Fibroblast of skin of back (primary cell): ENCODE measurements around the gene LOXL1.

Experiments used
- DNase-seq: peaks from one replicate; pipeline ENCODE4 v3.0.0-alpha.2; 2013

LOXL1 gene

GRCh38 chr15:73981761-73982221 is 55.5 kb downstream of the LOXL1 start:
- no peak for DNase-seq

GRCh38 chr15:73982222-73982962 is 56.1 kb downstream of the LOXL1 start:
- DNase-seq = peak; percentile 98

- peak; percentile 89 for DNase-seq
Measured at GRCh38 chr15:73983211-73983727, 57.0 kb downstream of the LOXL1 start.

GRCh38 chr15:73983773-73984172 is 57.5 kb downstream of the LOXL1 start:
- DNase-seq = no peak

GRCh38 chr15:73984208-73984979 is 58.1 kb downstream of the LOXL1 start:
- DNase-seq = no peak

- no peak for DNase-seq
Measured at GRCh38 chr15:73985101-73985873, 59.0 kb downstream of the LOXL1 start.

GRCh38 chr15:73986055-73986775 is 60.0 kb downstream of the LOXL1 start:
- DNase-seq = no peak

DNA sequence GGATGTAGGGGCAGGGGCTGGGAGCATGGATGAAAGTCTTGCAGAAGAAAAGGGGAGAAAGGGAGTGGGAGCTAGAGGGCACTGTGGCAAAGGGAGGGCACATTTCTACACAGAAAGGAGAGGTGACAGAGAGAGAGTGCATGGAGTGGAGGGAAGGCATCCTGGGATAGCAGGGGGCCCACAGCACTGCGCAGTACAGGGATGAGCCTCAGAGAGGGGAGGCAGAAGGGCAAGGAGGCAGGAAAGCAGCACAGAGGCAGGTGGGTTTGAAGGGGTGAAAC is 60.5 kb downstream of the LOXL1 start:
- no peak for DNase-seq

- DNase-seq = no peak
Measured at GRCh38 chr15:73987250-73987649, 61.0 kb downstream of the LOXL1 start.

DNA sequence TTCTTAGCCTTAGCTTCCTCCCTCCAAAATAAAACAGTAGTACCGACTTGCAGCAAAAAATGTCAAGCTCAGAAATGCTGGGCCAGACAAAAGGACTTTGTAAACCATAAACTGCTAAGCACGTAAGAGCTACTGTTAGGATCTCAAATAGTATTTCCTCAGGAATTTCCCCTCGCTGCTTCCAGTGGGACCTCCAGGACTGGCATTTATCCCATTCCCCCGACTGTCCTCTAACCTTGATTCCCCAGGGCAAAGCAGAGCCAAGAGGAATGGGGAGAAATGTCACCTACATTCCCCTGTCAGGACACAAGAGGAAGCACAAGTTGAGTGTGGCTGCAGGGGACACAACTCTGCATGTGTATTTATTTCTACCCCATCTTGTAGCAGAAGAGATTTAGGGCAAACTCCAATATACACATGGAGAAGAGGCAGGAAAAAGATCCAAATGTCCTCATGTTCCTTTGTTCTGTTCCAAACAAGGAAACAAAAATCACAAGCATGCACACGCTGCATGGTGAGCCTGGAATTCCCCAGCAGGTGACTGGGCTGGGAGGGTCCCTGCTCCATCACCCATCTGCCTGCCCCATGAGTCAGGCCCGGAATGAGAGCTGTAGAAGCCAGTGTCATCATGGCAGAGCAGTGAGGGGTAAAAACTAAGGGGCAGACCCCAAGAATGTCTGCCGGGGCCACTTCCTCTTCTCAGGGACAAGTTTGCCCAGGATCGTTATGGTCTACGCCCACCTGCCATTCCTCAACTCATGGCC is 61.6 kb downstream of the LOXL1 start:
- DNase-seq = no peak

DNA sequence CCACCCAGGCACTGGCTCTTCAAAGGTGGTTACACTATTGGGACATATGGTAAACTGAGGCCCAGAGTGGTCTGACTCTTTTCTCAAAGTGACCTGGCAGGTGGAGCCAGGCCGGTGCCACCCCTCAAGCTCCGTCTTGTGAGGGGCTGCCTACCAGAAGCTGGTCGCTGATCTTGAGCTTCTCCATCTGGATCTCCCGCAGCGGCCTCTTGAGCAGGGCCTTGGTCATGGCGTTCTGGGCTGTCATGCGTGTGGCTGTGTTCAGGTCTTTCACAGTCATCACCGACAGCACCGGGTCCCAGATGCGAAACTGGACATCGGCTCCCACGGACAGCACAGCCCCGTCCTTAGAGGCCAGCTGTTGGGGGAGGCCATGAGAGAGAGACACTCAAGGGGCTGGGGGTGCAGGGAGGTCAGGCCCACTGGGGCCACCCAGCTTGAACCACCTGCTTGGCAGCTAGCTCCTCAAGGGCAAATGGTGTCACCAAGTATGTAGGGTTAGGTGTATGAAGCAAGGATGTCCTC is 62.2 kb downstream of the LOXL1 start:
- DNase-seq = no peak

- DNase-seq = peak; percentile 90
Measured at GRCh38 chr15:73989001-73989798, 62.9 kb downstream of the LOXL1 start.

GRCh38 chr15:73990250-73991005 is 64.2 kb downstream of the LOXL1 start:
- DNase-seq = no peak

DNA sequence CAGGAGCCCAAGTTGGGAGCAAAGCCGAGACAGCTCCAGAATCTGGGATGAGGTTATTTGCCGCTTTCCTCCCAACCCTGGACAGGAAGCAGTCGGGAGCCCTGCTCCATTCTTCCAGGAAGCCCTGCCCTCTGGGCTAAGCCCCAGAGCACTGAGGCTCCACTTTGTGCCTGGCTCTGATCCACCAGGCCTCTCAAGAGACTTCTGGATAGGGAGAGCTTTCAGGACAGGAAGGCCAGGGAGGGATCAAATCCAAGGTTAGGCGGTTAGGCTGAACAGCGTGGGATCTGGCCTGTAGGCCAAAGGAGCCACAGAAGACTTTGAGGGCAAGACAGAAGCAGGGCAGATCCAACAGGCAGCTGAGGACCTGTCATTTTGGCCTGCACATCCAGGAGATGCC is 65.0 kb downstream of the LOXL1 start:
- peak; percentile 43 for DNase-seq

GRCh38 chr15:73991726-73992593 is 65.7 kb downstream of the LOXL1 start, which contains the start of gene STOML1:
STOML1 (minus strand) TSS chr15:73992295; CDS start chr15:73992223, 72 bp downstream.
- DNase-seq = peak; percentile 95

- DNase-seq = no peak
Measured at GRCh38 chr15:73992594-73992898, 66.3 kb downstream of the LOXL1 start.

GRCh38 chr15:73993211-73993994 is 67.1 kb downstream of the LOXL1 start:
- no peak for DNase-seq

- peak; percentile 96 for DNase-seq
Measured at GRCh38 chr15:73994413-73994883, 68.2 kb downstream of the LOXL1 start, which contains the start of gene PML. PML (plus strand) TSS chr15:73994716; CDS start chr15:73994813, 97 bp downstream.
